Keratinocyte (primary cell): ENCODE data around the gene CCNI. TPM values are rescaled to one million over a fixed set of nuclear protein-coding genes. Genes with fewer than 3 reads are reported as not detected.

Source experiments
- DNase-seq: peaks from one replicate; pipeline ENCODE4 v3.0.0-alpha.2; 2011; ENCODE audit warnings: low read depth, missing footprints, low spot score
- FAIRE-seq: peaks from 2 replicates; lab custom pipeline; 2011; peaks lifted over from hg19 to GRCh38; lab: Jason Lieb, UNC
- H2AFZ ChIP-seq: 2 replicates; pipeline ENCODE4 v1.6.0; 2012; ENCODE audit warnings: low read length, control low read depth, inconsistent platforms; ENCODE audit not compliant: control insufficient read depth
- H3K27ac ChIP-seq: 2 replicates; pipeline ENCODE4 v1.5.1; 2011; ENCODE audit warnings: low read length; ENCODE audit not compliant: control insufficient read depth, insufficient read depth
- H3K27me3 ChIP-seq: 3 replicates; pipeline ENCODE4 v1.6.0; 2011; ENCODE audit warnings: low read length; ENCODE audit not compliant: control insufficient read depth, insufficient read depth; ENCODE audit errors: extremely low read depth
- H3K36me3 ChIP-seq, 2 experiments: 2 replicates in 1 of 2; 3 replicates in 1 of 2; pipeline ENCODE4 v1.5.1; 2011; ENCODE audit warnings: low read length in 2 of 2, mild to moderate bottlenecking in 1 of 2; ENCODE audit not compliant: control insufficient read depth in 2 of 2, insufficient read depth in 2 of 2; ENCODE audit errors: extremely low read depth in 1 of 2
- H3K4me1 ChIP-seq: 3 replicates; pipeline ENCODE4 v1.5.1; 2011; ENCODE audit warnings: low read length; ENCODE audit not compliant: control insufficient read depth, insufficient read depth; ENCODE audit errors: extremely low read depth
- H3K4me2 ChIP-seq: 3 replicates; pipeline ENCODE4 v1.6.0; 2011; ENCODE audit warnings: low read depth, low read length; ENCODE audit not compliant: control insufficient read depth, insufficient read depth; ENCODE audit errors: extremely low read depth
- H3K4me3 ChIP-seq, 3 experiments: fragments of 200-600 bp in 1 of 3; sonication (generic) in 1 of 3; 2 replicates in 2 of 3; 3 replicates in 1 of 3; pipeline ENCODE4 v1.5.1; 2011 to 2016; ENCODE audit warnings: low read length in 3 of 3, mild to moderate bottlenecking in 3 of 3, control low read depth in 2 of 3, inconsistent platforms in 1 of 3, low read depth in 1 of 3, mixed read lengths in 1 of 3, mixed run types in 1 of 3, moderate library complexity in 1 of 3; ENCODE audit not compliant: control insufficient read depth in 2 of 3, insufficient read depth in 2 of 3; ENCODE audit errors: extremely low read depth in 1 of 3
- H3K79me2 ChIP-seq: 2 replicates; pipeline ENCODE4 v1.6.0; 2012; ENCODE audit warnings: low read length; ENCODE audit not compliant: control insufficient read depth, insufficient read depth
- H3K9ac ChIP-seq: 3 replicates; pipeline ENCODE4 v1.6.0; 2011; ENCODE audit warnings: low read length; ENCODE audit not compliant: control insufficient read depth, insufficient read depth; ENCODE audit errors: extremely low read depth
- H3K9me1 ChIP-seq: 3 replicates; pipeline ENCODE4 v1.6.0; 2011; ENCODE audit warnings: low read length; ENCODE audit not compliant: control insufficient read depth, insufficient read depth; ENCODE audit errors: extremely low read depth
- H3K9me3 ChIP-seq: 2 replicates; pipeline ENCODE4 v1.5.1; 2012; ENCODE audit warnings: low read depth, low read length; ENCODE audit not compliant: control insufficient read depth
- H4K20me1 ChIP-seq: 3 replicates; pipeline ENCODE4 v1.6.0; 2011; ENCODE audit warnings: low read length; ENCODE audit not compliant: control insufficient read depth, insufficient read depth; ENCODE audit errors: extremely low read depth
- CTCF ChIP-seq, 3 experiments: IDR thresholded peaks in 1 of 3; conservative IDR thresholded peaks in 1 of 3; optimal IDR thresholded peaks in 1 of 3; 2 replicates in 2 of 3; 3 replicates in 1 of 3; pipeline versions ENCODE3 to v1.5.1; 2011; ENCODE audit warnings: low read length in 3 of 3, mild to moderate bottlenecking in 3 of 3, moderate library complexity in 2 of 3, control low read depth in 1 of 3, inconsistent platforms in 1 of 3; ENCODE audit not compliant: insufficient read depth in 2 of 3; ENCODE audit errors: extremely low read depth in 1 of 3
- EZH2 ChIP-seq: IDR thresholded peaks from one replicate; pipeline ENCODE4 v1.6.1; 2012; ENCODE audit warnings: inconsistent platforms, mild to moderate bottlenecking, low read length, moderate library complexity
- dilution Hi-C: fragments of 300-500 bp; cut with MboI; formaldehyde crosslinking; loops from one replicate; pipeline ENCODE4 v1.7.0; 2020; ENCODE audit warnings: low sequenced_read_pairs; ENCODE audit not compliant: extremely low pct_ligation_motif_present
- polyA plus RNA-seq, 5 experiments: library from polyadenylated mRNA; depleted of rRNA in 3 of 5; stranded (reverse) in 3 of 5; stranded (forward) in 1 of 5; unstranded in 1 of 5; fragments of >200 nt; gene quantifications; 1 replicate in 1 of 5; 2 replicates in 3 of 5; 3 replicates in 1 of 5; pipeline versions ENCODE4 v1.2.1 to v1.2.3, GENCODE V29; 2011 to 2012; ENCODE audit warnings: missing spikeins in 2 of 5, low read depth in 1 of 5, low replicate concordance in 1 of 5

The CCNI gene
- polyA plus RNA-seq, 1 donor (not counting 4 experiments of a cell fraction or from before 2014, with no cell fraction given) = 150 TPM

- dilution Hi-C loops = no loop called here
- Histone ChIP-seq H3K9me1 (no peaks in the 10 kb centered on the region), H3K4me2 (no peak overlapping the region), H3K79me2 (no peaks in the 10 kb centered on the region), H2AFZ (no peak overlapping the region), H3K4me3 (no peak overlapping the region), H3K4me1 (no peaks in the 10 kb centered on the region), H3K36me3 (peaks cover 8 to 11% of the 10 kb centered on the region in 2 experiments), H3K27me3 (no peaks in the 10 kb centered on the region), H3K27ac (no peak overlapping the region), H4K20me1 (no peaks in the 10 kb centered on the region), H3K9me3 (no peaks in the 10 kb centered on the region), H3K9ac (no peak overlapping the region)
- no peak for DNase-seq
- no peak for FAIRE-seq
- TF ChIP-seq EZH2 (no peak), CTCF (optimal IDR thresholded peaks at IDR 0.05 in 1 of 3, IDR thresholded peaks at IDR 0.05 in 1 of 3, conservative IDR thresholded peaks at IDR 0.05 in 1 of 3; ENCODE audit: extremely low read depth in 1 of 3, insufficient read depth in 2 of 3, low read length in 3 of 3) (no peak)
Measured at GRCh38 chr4:77043507-77044136, 32.2 kb downstream of the CCNI start.

DNA sequence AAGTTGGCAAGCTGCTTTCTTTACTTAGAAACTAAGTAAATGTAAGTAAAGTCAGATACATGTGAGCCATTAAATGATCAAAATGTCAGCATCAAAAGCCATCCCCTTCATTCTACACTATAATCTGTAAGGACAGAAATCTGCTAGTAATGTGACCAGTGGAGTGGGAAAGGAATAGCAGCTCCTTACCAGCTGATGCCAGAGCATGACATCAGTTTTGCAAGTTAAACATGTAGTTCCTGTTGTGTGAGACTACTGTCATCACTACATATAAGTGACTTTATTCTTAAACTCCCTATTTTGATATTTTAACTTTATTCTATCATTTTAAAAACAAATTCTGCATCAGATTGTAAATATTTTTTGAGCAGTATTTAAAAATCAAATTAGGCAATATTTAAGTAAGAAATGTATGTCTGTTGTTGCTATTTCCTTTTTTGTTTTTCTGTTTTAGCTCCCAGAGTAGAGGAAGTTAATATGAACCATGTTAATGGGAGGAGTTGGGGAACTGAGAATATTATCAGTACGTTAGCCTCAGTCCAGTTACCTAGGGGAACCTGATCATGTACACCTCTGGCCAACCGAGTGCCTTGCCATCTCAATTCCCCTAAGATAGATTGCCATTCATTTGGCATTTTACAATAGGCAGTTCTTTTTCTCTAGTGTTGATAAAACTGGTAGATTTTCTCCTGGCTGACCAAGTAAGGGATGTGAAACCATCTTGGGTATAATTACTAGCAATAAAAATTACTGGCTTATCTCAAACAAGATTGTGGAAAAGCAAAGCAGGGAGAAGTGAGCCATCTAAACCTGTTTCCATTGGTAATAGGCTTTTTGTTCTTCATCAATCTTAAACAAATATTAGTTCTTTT is 34.7 kb downstream of the CCNI start:
- dilution Hi-C loops = no loop called here

More for the DNA sequence above, 34.7 kb downstream of the CCNI start:
- no peaks in the 10 kb centered on the region for H3K27me3 ChIP-seq
- H3K9me1 ChIP-seq = no peaks in the 10 kb centered on the region
- H3K27ac ChIP-seq = no peak overlapping the region
- FAIRE-seq (no peak), DNase-seq (no peak)
- no peak for TF ChIP-seq CTCF (optimal IDR thresholded peaks at IDR 0.05 in 1 of 3, IDR thresholded peaks at IDR 0.05 in 1 of 3, conservative IDR thresholded peaks at IDR 0.05 in 1 of 3; ENCODE audit: extremely low read depth in 1 of 3, insufficient read depth in 2 of 3, low read length in 3 of 3)
- TF ChIP-seq EZH2 = no peak
- H3K36me3 ChIP-seq = peaks cover 0 to 8% of the 10 kb centered on the region in 2 experiments
- no peak overlapping the region for H3K4me2 ChIP-seq
- H3K9ac ChIP-seq = no peak overlapping the region
- no peaks in the 10 kb centered on the region for H3K4me1 ChIP-seq
- H3K9me3 ChIP-seq = no peaks in the 10 kb centered on the region
- no peak overlapping the region for H2AFZ ChIP-seq
- H3K79me2 ChIP-seq = no peaks in the 10 kb centered on the region
- no peak overlapping the region for H3K4me3 ChIP-seq
- H4K20me1 ChIP-seq = no peaks in the 10 kb centered on the region
